ENCODE data around the gene VIPAS39.

The VIPAS39 gene

DNA sequence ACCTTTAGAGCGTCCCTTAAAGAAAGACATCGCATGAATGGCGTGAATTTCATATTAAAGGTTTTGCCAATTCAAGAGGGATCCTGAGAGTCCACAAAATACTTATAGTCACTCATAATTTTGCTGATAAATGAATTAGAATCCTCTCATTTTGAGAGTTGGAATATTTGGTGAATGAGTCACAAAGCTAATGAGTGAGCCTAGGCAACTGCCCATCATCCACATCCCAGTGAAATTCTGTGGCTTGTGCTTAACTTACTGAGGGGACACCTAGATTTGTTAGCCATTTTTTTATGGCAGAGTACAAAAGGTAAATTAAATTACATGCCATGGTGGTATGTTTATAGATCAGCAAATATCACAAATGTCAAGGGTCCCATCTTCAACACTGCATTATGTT lies 21.4 kb downstream of the VIPAS39 start:
- H3K36me3 ChIP-seq (ENCODE audit: control insufficient read depth, insufficient read depth, low read length), result no peaks in the 10 kb centered on the region
- H3K9ac ChIP-seq, result no peak overlapping the region
- H3K4me1 ChIP-seq, result no peaks in the 10 kb centered on the region
- H3K27me3 ChIP-seq (ENCODE audit: control insufficient read depth, insufficient read depth, low read length), result no peaks in the 10 kb centered on the region
- TF ChIP-seq, protein P1, sequence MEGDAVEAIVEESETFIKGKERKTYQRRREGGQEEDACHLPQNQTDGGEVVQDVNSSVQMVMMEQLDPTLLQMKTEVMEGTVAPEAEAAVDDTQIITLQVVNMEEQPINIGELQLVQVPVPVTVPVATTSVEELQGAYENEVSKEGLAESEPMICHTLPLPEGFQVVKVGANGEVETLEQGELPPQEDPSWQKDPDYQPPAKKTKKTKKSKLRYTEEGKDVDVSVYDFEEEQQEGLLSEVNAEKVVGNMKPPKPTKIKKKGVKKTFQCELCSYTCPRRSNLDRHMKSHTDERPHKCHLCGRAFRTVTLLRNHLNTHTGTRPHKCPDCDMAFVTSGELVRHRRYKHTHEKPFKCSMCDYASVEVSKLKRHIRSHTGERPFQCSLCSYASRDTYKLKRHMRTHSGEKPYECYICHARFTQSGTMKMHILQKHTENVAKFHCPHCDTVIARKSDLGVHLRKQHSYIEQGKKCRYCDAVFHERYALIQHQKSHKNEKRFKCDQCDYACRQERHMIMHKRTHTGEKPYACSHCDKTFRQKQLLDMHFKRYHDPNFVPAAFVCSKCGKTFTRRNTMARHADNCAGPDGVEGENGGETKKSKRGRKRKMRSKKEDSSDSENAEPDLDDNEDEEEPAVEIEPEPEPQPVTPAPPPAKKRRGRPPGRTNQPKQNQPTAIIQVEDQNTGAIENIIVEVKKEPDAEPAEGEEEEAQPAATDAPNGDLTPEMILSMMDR (IDR thresholded peaks at IDR 0.05), result no peak
- no peaks in the 10 kb centered on the region for H3K9me3 ChIP-seq (ENCODE audit: control insufficient read depth, low read length)
- H3K4me3 ChIP-seq (ENCODE audit: low read depth, low read length), result no peak overlapping the region
- no peak overlapping the region for H2AFZ ChIP-seq
- no peak overlapping the region for H3K4me2 ChIP-seq (ENCODE audit: low read length)
- H3K27ac ChIP-seq, result no peak overlapping the region
- H3K79me2 ChIP-seq, result no peaks in the 10 kb centered on the region

DNA sequence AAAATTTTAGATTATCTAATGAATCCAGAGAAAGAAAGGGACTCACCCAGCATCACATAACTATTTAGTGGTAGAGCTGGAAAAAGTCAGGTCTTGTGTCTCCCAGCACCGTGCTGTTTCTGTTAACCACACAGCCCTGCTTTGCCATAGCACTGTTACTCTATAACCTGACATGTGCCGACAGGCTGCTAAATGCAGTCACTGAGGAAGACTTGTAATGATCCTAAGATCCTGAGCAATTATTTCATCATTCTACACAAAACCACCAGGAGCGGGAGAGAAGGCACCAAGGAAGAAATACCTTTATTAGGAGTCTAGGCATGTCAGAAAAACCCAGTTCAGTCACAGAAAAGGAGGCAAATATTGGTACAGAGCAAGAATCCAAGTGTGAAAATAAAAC lies 31.0 kb downstream of the VIPAS39 start:
- Histone ChIP-seq H2AFZ (no peak overlapping the region), H3K36me3 (ENCODE audit: control insufficient read depth, insufficient read depth, low read length) (no peaks in the 10 kb centered on the region), H3K4me3 (ENCODE audit: low read depth, low read length) (no peak overlapping the region), H3K27ac (no peak overlapping the region), H3K9ac (no peak overlapping the region), H3K4me2 (ENCODE audit: low read length) (no peak overlapping the region), H3K4me1 (no peaks in the 10 kb centered on the region), H3K9me3 (ENCODE audit: control insufficient read depth, low read length) (no peaks in the 10 kb centered on the region), H3K79me2 (no peaks in the 10 kb centered on the region), H3K27me3 (ENCODE audit: control insufficient read depth, insufficient read depth, low read length) (no peaks in the 10 kb centered on the region)
- TF ChIP-seq, protein P1 (IDR thresholded peaks at IDR 0.05), result no peak

DNA sequence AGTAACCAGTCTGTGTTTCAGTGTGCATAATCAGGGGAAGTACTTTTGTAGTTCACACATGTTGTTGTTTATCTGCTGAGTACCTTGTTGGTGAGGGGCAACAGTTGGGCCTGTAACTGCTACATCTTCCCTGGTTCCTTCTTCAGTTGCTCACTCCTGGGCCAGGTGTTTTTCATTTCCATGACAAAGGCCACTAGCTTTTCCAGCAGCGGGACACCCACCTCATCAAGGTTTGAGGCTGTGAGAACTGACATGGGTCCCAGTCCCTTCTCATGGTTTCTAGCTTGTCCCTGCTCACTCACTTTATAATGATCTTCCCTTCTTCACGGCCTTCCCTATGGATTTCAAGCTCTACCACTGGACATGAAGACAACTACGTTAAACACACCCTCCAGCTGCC lies 32.5 kb downstream of the VIPAS39 start:
- Histone ChIP-seq H3K4me2 (ENCODE audit: low read length) (no peak overlapping the region), H3K79me2 (no peaks in the 10 kb centered on the region), H3K9ac (no peak overlapping the region), H3K27ac (no peak overlapping the region), H2AFZ (no peak overlapping the region), H3K27me3 (ENCODE audit: control insufficient read depth, insufficient read depth, low read length) (no peaks in the 10 kb centered on the region), H3K4me3 (ENCODE audit: low read depth, low read length) (no peak overlapping the region), H3K9me3 (ENCODE audit: control insufficient read depth, low read length) (no peaks in the 10 kb centered on the region), H3K4me1 (no peaks in the 10 kb centered on the region), H3K36me3 (ENCODE audit: control insufficient read depth, insufficient read depth, low read length) (peaks cover 2% of the 10 kb centered on the region)
- TF ChIP-seq, protein P1 (IDR thresholded peaks at IDR 0.05), result no peak

DNA sequence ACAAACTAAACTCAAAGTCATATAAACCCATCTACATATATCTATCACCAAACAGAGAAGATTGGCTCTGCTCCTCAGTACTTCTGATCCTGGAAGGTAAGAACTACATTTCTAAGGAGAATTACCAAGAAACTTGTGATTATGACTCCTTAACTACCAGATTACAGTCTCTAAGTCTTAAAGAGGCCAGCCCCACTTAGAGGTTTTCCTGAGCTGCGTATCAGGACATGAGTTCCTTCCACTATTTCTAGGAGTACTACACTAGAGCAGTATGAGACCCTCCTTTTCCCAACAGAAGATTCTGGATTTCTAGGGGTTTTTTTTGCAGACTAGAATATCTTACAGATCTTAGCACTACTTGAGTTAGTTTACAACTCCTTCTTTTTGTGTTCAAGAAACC lies 34.0 kb downstream of the VIPAS39 start, which contains the start of gene NOXRED1:
NOXRED1 (minus strand) TSS at position 101 of the 400 bp plus-strand sequence. CDS start 634 bp downstream, outside the sequence.
- H3K36me3 ChIP-seq (ENCODE audit: control insufficient read depth, insufficient read depth, low read length), result peaks cover 2% of the 10 kb centered on the region
- H3K4me3 ChIP-seq (ENCODE audit: low read depth, low read length), result no peak within 1 kb of the TSS
- no peaks in the 10 kb centered on the region for H3K79me2 ChIP-seq
- no peaks in the 10 kb centered on the region for H3K27me3 ChIP-seq (ENCODE audit: control insufficient read depth, insufficient read depth, low read length)
- no peak within 1 kb of the TSS for H2AFZ ChIP-seq
- H3K9ac ChIP-seq, result no peak within 1 kb of the TSS
- TF ChIP-seq, protein P1 (IDR thresholded peaks at IDR 0.05), result no peak
- H3K9me3 ChIP-seq (ENCODE audit: control insufficient read depth, low read length), result no peaks in the 10 kb centered on the region
- no peaks in the 10 kb centered on the region for H3K4me1 ChIP-seq
- no peak within 1 kb of the TSS for H3K27ac ChIP-seq
- no peak within 1 kb of the TSS for H3K4me2 ChIP-seq (ENCODE audit: low read length)

DNA sequence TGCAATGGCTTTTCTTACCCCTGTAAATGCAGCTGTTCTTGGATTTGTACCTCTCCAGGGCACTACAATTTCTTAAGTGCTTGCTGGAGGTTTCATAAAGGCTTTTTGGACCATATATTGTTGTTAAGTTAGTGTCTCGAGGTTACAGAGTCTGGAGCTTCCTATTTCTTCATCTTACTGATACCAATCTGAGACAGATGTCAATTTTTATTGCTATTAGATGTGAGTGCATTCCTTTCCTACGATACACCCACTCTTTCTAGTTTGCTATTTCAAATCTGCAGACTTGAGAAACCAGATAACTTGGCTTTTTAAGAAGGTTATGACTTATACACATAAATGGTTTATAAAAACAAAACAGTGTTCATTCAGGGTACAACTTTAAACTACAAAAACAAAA lies 36.2 kb downstream of the VIPAS39 start:
- Histone ChIP-seq H3K4me3 (ENCODE audit: low read depth, low read length) (no peak overlapping the region), H3K36me3 (ENCODE audit: control insufficient read depth, insufficient read depth, low read length) (peaks cover 2% of the 10 kb centered on the region), H3K9me3 (ENCODE audit: control insufficient read depth, low read length) (no peaks in the 10 kb centered on the region), H3K27ac (no peak overlapping the region), H3K4me2 (ENCODE audit: low read length) (no peak overlapping the region), H3K4me1 (no peaks in the 10 kb centered on the region), H3K79me2 (no peaks in the 10 kb centered on the region), H3K9ac (no peak overlapping the region), H2AFZ (no peak overlapping the region), H3K27me3 (ENCODE audit: control insufficient read depth, insufficient read depth, low read length) (no peaks in the 10 kb centered on the region)
- TF ChIP-seq, protein P1 (IDR thresholded peaks at IDR 0.05), result no peak

Measured in parathyroid adenoma (tissue), 2 donors.